ENCODE data around the gene NAB2.

The NAB2 gene

GRCh38 chr12:57142121-57142520 lies 53.2 kb downstream of the NAB2 start:
- no peak for TF ChIP-seq ARNT (IDR thresholded peaks at IDR 0.05)
- no peak for TF ChIP-seq PKNOX1 (IDR thresholded peaks at IDR 0.05)
- no peak for TF ChIP-seq FOXM1 (IDR thresholded peaks at IDR 0.05; ENCODE audit: borderline replicate concordance)
- no peak for TF ChIP-seq FOXA1 (IDR thresholded peaks at IDR 0.05)
- no peak for TF ChIP-seq ZNF384 (IDR thresholded peaks at IDR 0.05)
- TF ChIP-seq L3MBTL2 (conservative IDR thresholded peaks at IDR 0.05), result no peak
- DNase-seq (ENCODE audit: extremely low spot score), result no peak
- CTCF ChIA-PET, result interaction anchor here (0.7 to 0.8 kb wide), 2 partner anchors 18 to 34 kb away, joined by 3 read pairs; no protein-coding TSS in a partner anchor
- POLR2A ChIA-PET, result interaction anchor here (2.1 kb wide), 1 partner anchor 14 kb away, joined by 5 read pairs; the partner anchor contains the start of gene LRP1

- no peak for DNase-seq (ENCODE audit: extremely low spot score)
- no peak for TF ChIP-seq SUZ12 (IDR thresholded peaks at IDR 0.05)
- no peak for TF ChIP-seq ARNT (IDR thresholded peaks at IDR 0.05)
- ChIA-PET POLR2A (interaction anchor here (2.1 kb wide), 1 partner anchor 15 kb away, joined by 5 read pairs; the partner anchor contains the start of gene LRP1), CTCF (no interaction called here)
Observed at GRCh38 chr12:57142727-57143126, 53.8 kb downstream of the NAB2 start.

GRCh38 chr12:57143454-57143853 lies 54.5 kb downstream of the NAB2 start:
- CTCF ChIA-PET, result interaction anchor here (1.0 kb wide), 1 partner anchor 32 kb away, joined by 3 read pairs; no protein-coding TSS in a partner anchor

More at GRCh38 chr12:57143454-57143853, 54.5 kb downstream of the NAB2 start:
- POLR2A ChIA-PET, result no interaction called here
- DNase-seq (ENCODE audit: extremely low spot score), result no peak
- TF ChIP-seq TARDBP (IDR thresholded peaks at IDR 0.05) (no peak), L3MBTL2 (conservative IDR thresholded peaks at IDR 0.05) (no peak), SP1 (IDR thresholded peaks at IDR 0.05) (no peak), ARNT (IDR thresholded peaks at IDR 0.05) (no peak), FOXA1 (IDR thresholded peaks at IDR 0.05) (no peak), FOXM1 (IDR thresholded peaks at IDR 0.05; ENCODE audit: borderline replicate concordance) (no peak), LEF1 (IDR thresholded peaks at IDR 0.05; ENCODE audit: borderline replicate concordance) (no peak), PKNOX1 (IDR thresholded peaks at IDR 0.05) (no peak), FOXK2 (IDR thresholded peaks at IDR 0.05) (no peak), NFRKB (IDR thresholded peaks at IDR 0.05) (no peak), ZNF384 (IDR thresholded peaks at IDR 0.05) (no peak), SUZ12 (IDR thresholded peaks at IDR 0.05) (no peak), BHLHE40 (IDR thresholded peaks at IDR 0.05; ENCODE audit: borderline replicate concordance) (no peak)
